HepG2 (cell line): ENCODE measurements around the gene EMILIN1. TPM values are rescaled to one million over a fixed set of nuclear protein-coding genes. Genes with fewer than 3 reads are reported as not detected.

Experiments
- ETV6 ChIP-seq: sonication (generic); formaldehyde crosslinking; conservative IDR thresholded peaks from 2 replicates; pipeline ENCODE4 v1.4.0; 2020; ENCODE audit warnings: missing genetic modification reagents
- HNRNPLL ChIP-seq: fragments of 200-400 bp; formaldehyde crosslinking; IDR thresholded peaks from 2 replicates; pipeline ENCODE4 v1.6.1; 2017; ENCODE audit warnings: mild to moderate bottlenecking, low read depth, low read length; ENCODE audit not compliant: poor library complexity, severe bottlenecking
- MAX ChIP-seq: IDR thresholded peaks from 2 replicates; pipeline ENCODE4 v1.6.1; 2012; ENCODE audit warnings: inconsistent platforms
- PAX8 ChIP-seq: sonication (generic); formaldehyde crosslinking; IDR thresholded peaks from 2 replicates; pipeline ENCODE4 v1.8.0; 2022; ENCODE audit warnings: mild to moderate bottlenecking, missing genetic modification reagents, borderline replicate concordance
- POGK ChIP-seq: sonication (generic); formaldehyde crosslinking; conservative IDR thresholded peaks from 2 replicates; pipeline ENCODE4 v1.8.0; 2022; ENCODE audit warnings: mild to moderate bottlenecking, moderate library complexity, missing genetic modification reagents
- PRDM4 ChIP-seq: sonication (generic); formaldehyde crosslinking; IDR thresholded peaks from 2 replicates; pipeline ENCODE4 v1.9.0; 2021; ENCODE audit warnings: missing genetic modification reagents, borderline replicate concordance
- SMARCE1 ChIP-seq: fragments of 450-650 bp; IDR thresholded peaks from 2 replicates; pipeline ENCODE4 v1.6.1; 2017; ENCODE audit warnings: borderline replicate concordance
- TCF7L2 ChIP-seq: IDR thresholded peaks from 2 replicates; pipeline ENCODE4 v1.6.1; 2011; ENCODE audit warnings: mild to moderate bottlenecking, low read depth, low read length, moderate library complexity
- ZNF275 ChIP-seq: sonication (generic); formaldehyde crosslinking; IDR thresholded peaks from 2 replicates; pipeline ENCODE4 v1.8.0; 2022; ENCODE audit warnings: missing genetic modification reagents, mild to moderate bottlenecking, inconsistent platforms, borderline replicate concordance
- ZNF280B ChIP-seq: sonication (generic); formaldehyde crosslinking; IDR thresholded peaks from 2 replicates; pipeline ENCODE4 v1.5.0; 2020; ENCODE audit warnings: missing genetic modification reagents, mild to moderate bottlenecking, borderline replicate concordance
- ZNF296 ChIP-seq: sonication (generic); formaldehyde crosslinking; conservative IDR thresholded peaks from 2 replicates; pipeline ENCODE4 v1.5.0; 2020; ENCODE audit warnings: mild to moderate bottlenecking, missing genetic modification reagents
- ZNF30 ChIP-seq: sonication (generic); formaldehyde crosslinking; IDR thresholded peaks from 2 replicates; pipeline ENCODE4 v1.5.0; 2020; ENCODE audit warnings: mild to moderate bottlenecking, missing genetic modification reagents
- ZNF496 ChIP-seq: sonication (generic); formaldehyde crosslinking; IDR thresholded peaks from 2 replicates; pipeline ENCODE4 v1.8.1; 2023; ENCODE audit warnings: mild to moderate bottlenecking, moderate library complexity, missing genetic modification reagents; ENCODE audit not compliant: insufficient replicate concordance
- ZNF556 ChIP-seq: sonication (generic); formaldehyde crosslinking; IDR thresholded peaks from 2 replicates; pipeline ENCODE4 v1.4.0; 2020; ENCODE audit warnings: mild to moderate bottlenecking, missing genetic modification reagents, borderline replicate concordance
- ZNF687 ChIP-seq: sonication (generic); formaldehyde crosslinking; IDR thresholded peaks from 2 replicates; pipeline ENCODE4 v1.5.1; 2020; ENCODE audit warnings: mild to moderate bottlenecking, missing genetic modification reagents, moderate library complexity
- ZNF850 ChIP-seq: sonication (generic); formaldehyde crosslinking; conservative IDR thresholded peaks from 2 replicates; pipeline ENCODE4 v1.9.0; 2021; ENCODE audit warnings: mild to moderate bottlenecking, missing genetic modification reagents
- polyA plus RNA-seq, 8 experiments: library from polyadenylated mRNA; depleted of rRNA in 3 of 8; stranded (reverse) in 7 of 8; unstranded in 1 of 8; fragments of >200 nt; fragmentation: Illumina TruSeq in 4 of 8; extraction: Trizol in 4 of 8; gene quantifications; 2 replicates each; pipeline versions ENCODE4 v1.2.1 to v1.2.3, GENCODE V29; 2011 to 2016; ENCODE audit warnings: low read depth in 4 of 8, missing spikeins in 1 of 8, mixed read lengths in 1 of 8; ENCODE audit not compliant: insufficient read depth in 1 of 8
- total RNA-seq, 5 experiments: library from RNA; depleted of rRNA; stranded (reverse); fragments of >200 nt; fragmentation: Illumina TruSeq; extraction: Trizol; gene quantifications; 2 replicates each; pipeline ENCODE4 v1.2.3, GENCODE V29; 2016; ENCODE audit warnings: low read depth in 1 of 5

EMILIN1 gene
- total and polyA plus RNA-seq, 2 of the 13 experiments (the other 11 are each of a cell fraction or from before 2014, with no cell fraction given): 8.1 to 9.7 TPM

- TF ChIP-seq ZNF687 (CRISPR knock-in tag): peak; percentile 80
- no peak for TF ChIP-seq ZNF275 (CRISPR knock-in tag)
- TF ChIP-seq ZNF850 (CRISPR knock-in tag): no peak
- peak; percentile 92 for TF ChIP-seq MAX
- 0 out of 2 replicates have a peak, but pooled peaks have one; percentile 56 for TF ChIP-seq ZNF556 (CRISPR knock-in tag)
- TF ChIP-seq ETV6: no peak
- peak; percentile 21 for TF ChIP-seq HNRNPLL
- TF ChIP-seq ZNF496: no peak
- 0 out of 2 replicates have a peak, but pooled peaks have one; percentile 10 for TF ChIP-seq POGK (CRISPR knock-in tag)
- TF ChIP-seq TCF7L2: no peak
- no peak for TF ChIP-seq ZNF30 (CRISPR knock-in tag)
- TF ChIP-seq SMARCE1: no peak
- TF ChIP-seq PAX8: peak; percentile 31; the same call in 1 of the 2 replicates
- TF ChIP-seq PRDM4 (CRISPR knock-in tag): no peak
- TF ChIP-seq ZNF280B: 0 out of 2 replicates have a peak, but pooled peaks have one; percentile 18
- TF ChIP-seq ZNF296 (CRISPR knock-in tag): no peak
Measured at GRCh38 chr2:27118525-27119329, 40.3 kb downstream of the EMILIN1 start, which contains the start of gene CGREF1 (continued).
